ENCODE results near the gene BRPF1.

DNA sequence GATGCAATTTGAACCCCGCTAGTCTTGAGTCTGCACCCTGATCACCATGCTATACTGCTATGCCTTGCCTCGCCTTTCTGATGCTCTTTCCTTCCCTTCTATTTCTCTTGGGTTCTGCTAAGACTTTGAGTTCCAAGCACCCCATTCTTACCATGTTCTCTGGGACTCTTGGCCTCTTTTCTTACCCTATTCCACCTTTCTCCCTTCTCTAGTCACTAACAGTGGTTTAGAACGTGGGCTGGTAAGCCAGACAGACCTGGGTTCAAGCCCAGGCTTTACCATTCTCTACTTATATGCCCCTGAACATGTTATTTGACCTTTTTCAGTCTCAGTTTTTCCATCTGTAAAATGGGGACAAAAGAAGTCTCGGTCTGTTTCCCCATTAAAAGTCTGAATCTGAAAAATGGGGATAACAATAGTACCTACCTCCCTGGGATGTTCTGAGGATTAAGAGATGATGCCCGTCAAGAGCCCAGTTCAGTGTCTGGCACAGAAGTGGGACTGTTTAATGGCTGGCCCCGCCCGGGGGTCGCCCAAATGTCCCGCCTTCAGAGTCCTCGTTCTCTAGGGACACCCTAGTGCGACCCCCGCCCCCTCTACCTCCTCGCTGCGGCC lies 60.4 kb downstream of the BRPF1 start:
- TF ChIP-seq, protein P1, sequence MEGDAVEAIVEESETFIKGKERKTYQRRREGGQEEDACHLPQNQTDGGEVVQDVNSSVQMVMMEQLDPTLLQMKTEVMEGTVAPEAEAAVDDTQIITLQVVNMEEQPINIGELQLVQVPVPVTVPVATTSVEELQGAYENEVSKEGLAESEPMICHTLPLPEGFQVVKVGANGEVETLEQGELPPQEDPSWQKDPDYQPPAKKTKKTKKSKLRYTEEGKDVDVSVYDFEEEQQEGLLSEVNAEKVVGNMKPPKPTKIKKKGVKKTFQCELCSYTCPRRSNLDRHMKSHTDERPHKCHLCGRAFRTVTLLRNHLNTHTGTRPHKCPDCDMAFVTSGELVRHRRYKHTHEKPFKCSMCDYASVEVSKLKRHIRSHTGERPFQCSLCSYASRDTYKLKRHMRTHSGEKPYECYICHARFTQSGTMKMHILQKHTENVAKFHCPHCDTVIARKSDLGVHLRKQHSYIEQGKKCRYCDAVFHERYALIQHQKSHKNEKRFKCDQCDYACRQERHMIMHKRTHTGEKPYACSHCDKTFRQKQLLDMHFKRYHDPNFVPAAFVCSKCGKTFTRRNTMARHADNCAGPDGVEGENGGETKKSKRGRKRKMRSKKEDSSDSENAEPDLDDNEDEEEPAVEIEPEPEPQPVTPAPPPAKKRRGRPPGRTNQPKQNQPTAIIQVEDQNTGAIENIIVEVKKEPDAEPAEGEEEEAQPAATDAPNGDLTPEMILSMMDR (IDR thresholded peaks at IDR 0.05) = no peak
- no peak for TF ChIP-seq POLR2A (IDR thresholded peaks at IDR 0.05)
